T-helper 17 cell (primary cell): ENCODE data around the gene COL4A2. TPM values are rescaled to one million over a fixed set of nuclear protein-coding genes. Genes with fewer than 3 reads are reported as not detected.

Experiments used
- ATAC-seq: fragments of 150-1000 bp; cut with Tn5 transposase; 2 replicates; pipeline ENCODE4 v1.10.0; 2021; ENCODE audit warnings: mild to moderate bottlenecking, moderate library complexity
- DNase-seq, 3 donors: peaks; one replicate each; pipeline versions ENCODE4 v3.0.0 to v3.0.0-alpha.2; 2020 to 2021
- H3K9me3 ChIP-seq: one replicate; pipeline ENCODE4 v1.7.0; 2013; ENCODE audit warnings: low read length, mild to moderate bottlenecking; ENCODE audit not compliant: control insufficient read depth, poor library complexity, severe bottlenecking
- H3K27ac Mint-ChIP-seq: one replicate; pipeline ENCODE4 v1.8.0; 2022; ENCODE audit warnings: mild to moderate bottlenecking, moderate library complexity, mixed read lengths
- H3K27me3 Mint-ChIP-seq: one replicate; pipeline ENCODE4 v1.8.0; 2022; ENCODE audit warnings: mixed read lengths
- H3K36me3 Mint-ChIP-seq: one replicate; pipeline ENCODE4 v1.8.0; 2022; ENCODE audit warnings: low read depth, mixed read lengths
- H3K4me1 Mint-ChIP-seq: one replicate; pipeline ENCODE4 v1.8.0; 2022; ENCODE audit warnings: mild to moderate bottlenecking, mixed read lengths
- H3K4me3 Mint-ChIP-seq: one replicate; pipeline ENCODE4 v1.8.0; 2022; ENCODE audit warnings: mild to moderate bottlenecking, moderate library complexity, mixed read lengths
- total RNA-seq, 4 donors: library from RNA in 2 of 4; stranded (reverse) in 2 of 4; gene quantifications; one replicate each; pipeline ENCODE4 v1.2.3 and lab custom pipeline; 2022 to 2026

Gene COL4A2
- total RNA-seq, 2 donors from 2014 or later, result 0.07 to 1.9 TPM

DNA sequence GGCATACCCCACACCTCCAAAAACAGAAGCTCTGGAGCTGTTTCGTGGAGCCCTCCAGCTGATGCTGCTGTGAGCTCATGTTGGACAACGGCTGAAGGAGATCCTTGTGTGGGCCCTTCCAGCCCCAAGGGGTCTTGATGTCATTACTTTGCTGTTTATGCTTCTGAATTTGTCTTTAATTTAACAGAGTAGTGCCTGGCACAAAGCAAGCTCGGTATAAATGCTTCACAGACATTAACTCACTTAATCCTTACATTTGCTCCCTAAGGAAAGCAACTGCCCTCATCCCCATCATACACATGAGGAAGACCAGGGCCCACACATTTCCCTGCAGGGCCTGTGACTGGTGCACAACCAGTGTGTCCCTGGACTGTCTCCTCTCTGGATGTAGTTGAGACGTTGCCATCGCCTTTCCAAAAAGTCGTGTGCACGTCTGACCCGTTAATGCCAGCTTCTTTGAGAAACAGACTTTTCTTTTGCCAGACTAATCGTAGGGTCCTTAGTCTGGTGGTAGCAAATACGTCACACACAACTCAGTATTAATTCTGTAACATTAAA, 7.7 kb upstream of the COL4A2 start:
- DNase-seq, result no peak
- H3K4me3 Mint-ChIP-seq, result no peak overlapping the region
- H3K27ac Mint-ChIP-seq, result no peak overlapping the region
- no peaks in the 10 kb centered on the region for H3K9me3 ChIP-seq
- H3K27me3 Mint-ChIP-seq, result peaks cover 62% of the 10 kb centered on the region
- peaks cover 6% of the 10 kb centered on the region for H3K36me3 Mint-ChIP-seq
- no peaks in the 10 kb centered on the region for H3K4me1 Mint-ChIP-seq
- no peak for ATAC-seq

DNA sequence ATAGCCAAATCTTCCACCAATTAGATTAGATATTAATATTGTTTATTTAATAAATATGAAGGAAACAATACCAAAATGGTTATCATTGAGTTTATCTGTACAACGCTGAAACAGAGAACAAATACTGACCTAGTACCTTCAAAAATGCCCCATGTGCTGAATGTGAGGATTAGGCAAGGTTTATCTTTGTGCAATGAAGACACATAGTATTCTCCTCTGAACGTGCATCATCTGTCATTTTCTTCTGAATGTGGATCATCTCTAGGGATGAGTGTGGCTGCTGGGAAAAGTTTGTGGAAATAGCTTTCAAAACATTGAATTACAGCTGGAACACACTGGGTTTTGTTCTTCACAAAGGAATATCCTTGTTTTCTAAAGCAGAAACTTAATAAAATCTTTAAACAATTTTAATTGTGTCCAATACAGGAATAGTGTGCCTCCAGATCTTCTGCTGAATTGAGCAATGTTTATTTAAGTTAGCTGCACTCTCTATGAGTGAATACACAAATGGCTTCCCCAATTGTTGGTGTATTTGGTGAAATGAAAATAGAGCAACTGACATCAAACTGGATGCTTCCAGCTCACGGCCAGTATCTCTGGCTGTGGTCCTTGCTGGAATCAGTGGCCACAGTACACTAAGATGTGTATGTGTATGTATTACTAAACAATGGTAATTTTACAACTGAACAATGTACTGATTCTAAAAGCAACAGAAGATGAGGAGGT, 6.8 kb upstream of the COL4A2 start:
- no peak overlapping the region for H3K27ac Mint-ChIP-seq
- DNase-seq (no peak), ATAC-seq (no peak)
- peaks cover 8% of the 10 kb centered on the region for H3K36me3 Mint-ChIP-seq
- no peaks in the 10 kb centered on the region for H3K9me3 ChIP-seq
- peaks cover 69% of the 10 kb centered on the region for H3K27me3 Mint-ChIP-seq
- H3K4me1 Mint-ChIP-seq, result peaks cover 2% of the 10 kb centered on the region
- H3K4me3 Mint-ChIP-seq, result no peak overlapping the region

DNA sequence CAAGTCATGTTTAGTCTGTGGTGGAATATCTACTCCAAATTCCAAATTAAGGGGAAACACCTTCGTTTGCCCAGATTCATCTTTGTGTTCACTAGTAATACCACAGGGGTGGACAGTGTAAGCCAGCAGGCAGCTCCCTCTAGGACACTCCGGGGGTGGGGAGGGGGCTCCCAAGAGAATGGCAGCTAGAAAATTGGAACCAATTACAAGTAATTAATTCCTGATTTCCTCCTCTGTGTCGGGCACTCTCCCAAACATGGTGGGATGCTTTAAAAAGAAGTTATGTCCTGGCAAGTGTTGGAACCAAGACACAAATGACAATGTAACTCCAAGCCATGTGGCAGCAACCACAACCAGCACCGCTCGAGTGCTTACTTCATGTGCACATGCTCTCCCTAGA, 6.0 kb upstream of the COL4A2 start:
- H3K9me3 ChIP-seq, result no peaks in the 10 kb centered on the region
- no peak for DNase-seq
- H3K36me3 Mint-ChIP-seq, result peaks cover 8% of the 10 kb centered on the region
- H3K27me3 Mint-ChIP-seq, result peaks cover 71% of the 10 kb centered on the region
- H3K27ac Mint-ChIP-seq, result no peak overlapping the region
- no peak overlapping the region for H3K4me3 Mint-ChIP-seq
- H3K4me1 Mint-ChIP-seq, result peaks cover 5% of the 10 kb centered on the region
- no peak for ATAC-seq

DNA sequence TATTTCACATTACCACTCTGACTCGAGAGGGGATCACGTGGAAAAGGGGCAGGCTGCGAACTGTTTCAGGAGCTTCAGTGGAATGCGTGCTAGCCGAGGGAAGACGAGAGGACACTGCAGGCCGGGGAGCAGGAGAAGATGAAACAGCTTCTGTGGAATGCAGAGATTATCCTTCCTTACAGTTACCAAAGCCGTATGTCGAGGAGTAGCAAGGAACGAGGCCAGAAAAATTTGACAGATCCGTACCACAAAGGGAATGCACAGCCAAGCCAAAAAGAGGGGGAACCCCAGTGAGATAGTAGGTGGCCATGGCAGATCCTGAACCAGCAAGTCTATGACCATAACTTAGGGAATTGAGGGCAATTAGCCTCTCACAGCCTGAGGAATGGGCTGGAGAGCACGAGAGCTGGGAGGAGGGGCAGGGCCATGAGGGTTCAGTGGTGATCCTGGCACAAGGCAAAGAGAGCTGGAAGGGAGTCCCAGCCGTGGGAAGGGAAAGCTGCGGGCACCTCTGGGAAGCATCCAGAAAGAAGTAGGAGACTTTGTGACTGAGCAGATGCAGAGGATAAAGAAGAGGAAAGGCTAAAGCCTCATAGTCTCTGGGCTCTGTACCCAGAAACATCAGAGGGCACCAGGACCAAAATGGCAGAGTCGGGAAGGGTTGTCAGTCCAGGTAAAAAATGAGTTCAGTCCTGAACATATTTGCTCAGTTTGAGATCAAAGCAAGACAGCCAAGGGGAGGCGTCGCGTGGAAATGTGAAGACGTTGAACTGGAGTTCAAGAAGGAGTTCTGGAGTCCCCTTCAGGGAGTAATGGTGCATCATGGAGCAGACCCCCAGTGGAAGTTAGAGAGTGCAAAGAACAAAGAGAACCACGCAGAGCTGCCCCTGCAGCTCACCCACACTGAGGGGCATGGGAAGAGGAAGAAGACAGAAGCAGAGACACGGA, 5.2 kb upstream of the COL4A2 start:
- no peaks in the 10 kb centered on the region for H3K9me3 ChIP-seq
- ATAC-seq, result no peak
- no peak for DNase-seq
- Mint-ChIP-seq H3K36me3 (peaks cover 8% of the 10 kb centered on the region), H3K27ac (no peak overlapping the region), H3K4me3 (no peak overlapping the region), H3K4me1 (peaks cover 5% of the 10 kb centered on the region), H3K27me3 (peaks cover 63% of the 10 kb centered on the region)

DNA sequence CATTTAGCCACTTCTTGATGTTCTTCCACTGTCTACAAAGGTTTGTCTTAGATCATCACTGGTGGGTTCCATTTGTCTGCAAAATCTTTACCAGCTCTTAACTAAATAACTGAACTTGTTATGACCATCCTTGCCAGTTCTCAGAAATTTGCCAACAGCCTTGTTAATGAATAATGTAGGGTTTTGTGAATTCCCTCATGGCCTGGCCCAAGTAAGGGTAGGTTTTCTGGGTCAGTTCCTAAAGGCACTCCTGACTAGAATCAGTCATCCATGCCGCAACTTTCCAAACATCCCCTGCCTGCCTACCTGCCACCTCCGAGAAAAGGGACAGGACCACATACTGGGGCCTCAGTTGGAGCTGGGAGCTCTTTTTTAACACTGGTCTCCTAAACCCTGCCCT, 4.1 kb upstream of the COL4A2 start:
- Mint-ChIP-seq H3K27ac (no peak overlapping the region), H3K27me3 (peaks cover 58% of the 10 kb centered on the region), H3K4me1 (peaks cover 5% of the 10 kb centered on the region), H3K4me3 (no peak overlapping the region), H3K36me3 (peaks cover 8% of the 10 kb centered on the region)
- DNase-seq (no peak), ATAC-seq (no peak)
- H3K9me3 ChIP-seq, result no peaks in the 10 kb centered on the region

DNA sequence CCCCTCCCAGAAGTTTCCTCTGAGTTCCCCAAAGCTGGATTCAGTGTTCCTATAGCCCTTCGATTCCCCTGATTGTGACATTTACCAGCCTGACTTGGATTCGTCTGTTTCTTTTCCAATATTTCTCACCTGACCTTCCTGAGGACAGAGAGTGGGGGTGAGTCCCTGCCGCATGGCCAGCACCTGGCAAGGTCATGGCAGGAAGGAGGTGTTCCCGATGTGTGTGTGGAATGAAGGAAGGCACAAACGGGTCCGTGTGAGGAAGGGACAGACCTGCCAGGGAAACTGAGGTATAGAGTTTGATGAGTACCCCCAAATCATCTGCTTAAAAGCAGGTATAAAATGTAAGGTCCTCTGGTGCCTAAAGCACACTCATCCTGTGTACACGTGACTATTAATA, 3.4 kb upstream of the COL4A2 start:
- no peaks in the 10 kb centered on the region for H3K9me3 ChIP-seq
- DNase-seq, result no peak
- peaks cover 10% of the 10 kb centered on the region for H3K36me3 Mint-ChIP-seq
- H3K27ac Mint-ChIP-seq, result no peak overlapping the region
- no peak overlapping the region for H3K4me3 Mint-ChIP-seq
- H3K4me1 Mint-ChIP-seq, result peaks cover 9% of the 10 kb centered on the region
- peaks cover 60% of the 10 kb centered on the region for H3K27me3 Mint-ChIP-seq
- no peak for ATAC-seq

DNA sequence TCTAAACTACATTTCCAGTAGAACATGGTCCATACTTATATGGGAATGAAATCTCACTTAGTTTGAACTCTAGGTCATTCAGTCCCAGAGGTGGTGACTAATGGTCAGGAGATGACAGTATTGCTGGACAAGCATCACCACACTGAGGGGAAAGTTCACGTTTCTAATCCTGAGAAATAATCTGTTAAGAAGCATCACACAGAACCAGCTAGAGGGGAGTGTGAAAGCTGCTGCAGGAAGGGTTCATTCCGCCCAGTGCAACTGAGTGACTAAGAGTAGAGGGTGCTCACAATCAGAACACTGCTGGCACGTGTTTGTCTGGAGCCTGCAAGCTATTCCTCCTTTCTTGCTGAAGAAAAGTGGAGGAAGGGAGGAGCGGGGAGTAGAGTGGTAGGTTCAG, 2.8 kb upstream of the COL4A2 start:
- no peaks in the 10 kb centered on the region for H3K9me3 ChIP-seq
- ATAC-seq (no peak), DNase-seq (no peak)
- Mint-ChIP-seq H3K4me1 (peaks cover 12% of the 10 kb centered on the region), H3K36me3 (peaks cover 10% of the 10 kb centered on the region), H3K27me3 (peaks cover 61% of the 10 kb centered on the region), H3K27ac (no peak overlapping the region), H3K4me3 (no peak overlapping the region)

DNA sequence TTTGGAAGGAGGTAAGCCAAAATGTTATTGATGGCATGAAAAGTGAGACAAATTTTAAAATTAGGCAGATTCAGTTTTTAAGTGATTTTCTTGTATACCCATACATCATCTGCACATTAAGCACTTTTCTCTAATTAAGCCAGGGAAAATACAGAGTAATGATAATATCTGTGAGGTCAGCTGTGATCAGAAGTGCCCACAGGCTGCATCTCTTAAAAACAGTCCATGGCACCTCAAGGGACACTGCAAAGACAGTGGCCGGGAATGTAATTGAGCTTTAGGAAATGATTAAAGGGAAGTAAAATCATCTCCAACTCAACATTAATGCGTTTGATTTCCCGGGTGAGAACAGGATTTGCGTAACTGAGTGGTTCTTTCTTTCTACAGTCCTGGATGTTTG, 2.1 kb upstream of the COL4A2 start:
- Mint-ChIP-seq H3K4me1 (peaks cover 12% of the 10 kb centered on the region), H3K27ac (no peak overlapping the region), H3K27me3 (peaks cover 69% of the 10 kb centered on the region), H3K36me3 (peaks cover 10% of the 10 kb centered on the region), H3K4me3 (no peak overlapping the region)
- no peak for ATAC-seq
- H3K9me3 ChIP-seq, result no peaks in the 10 kb centered on the region
- no peak for DNase-seq

DNA sequence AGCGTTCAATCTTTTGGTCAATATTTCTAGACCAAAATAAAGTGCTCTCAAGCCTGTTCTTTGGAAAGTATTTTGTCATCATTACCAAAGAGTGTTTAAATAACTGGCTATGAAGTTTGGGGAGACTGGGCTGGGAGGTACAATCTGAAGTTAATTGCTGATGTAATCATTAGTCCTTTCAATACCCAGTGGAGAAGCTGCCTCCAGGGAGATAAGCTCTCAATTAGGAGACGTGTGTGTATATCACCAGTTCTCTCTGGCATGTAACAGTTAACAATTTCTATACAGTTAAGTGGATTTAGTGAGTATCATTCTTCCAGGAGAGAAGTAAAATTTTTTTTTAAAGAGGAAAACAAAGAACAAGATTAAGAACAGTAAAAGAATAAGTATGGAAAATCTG, 1.5 kb upstream of the COL4A2 start:
- H3K9me3 ChIP-seq, result no peaks in the 10 kb centered on the region
- DNase-seq (no peak), ATAC-seq (no peak)
- Mint-ChIP-seq H3K27me3 (peaks cover 74% of the 10 kb centered on the region), H3K27ac (no peak overlapping the region), H3K4me3 (peak overlapping the region; percentile 58), H3K36me3 (peaks cover 10% of the 10 kb centered on the region), H3K4me1 (peaks cover 12% of the 10 kb centered on the region)

DNA sequence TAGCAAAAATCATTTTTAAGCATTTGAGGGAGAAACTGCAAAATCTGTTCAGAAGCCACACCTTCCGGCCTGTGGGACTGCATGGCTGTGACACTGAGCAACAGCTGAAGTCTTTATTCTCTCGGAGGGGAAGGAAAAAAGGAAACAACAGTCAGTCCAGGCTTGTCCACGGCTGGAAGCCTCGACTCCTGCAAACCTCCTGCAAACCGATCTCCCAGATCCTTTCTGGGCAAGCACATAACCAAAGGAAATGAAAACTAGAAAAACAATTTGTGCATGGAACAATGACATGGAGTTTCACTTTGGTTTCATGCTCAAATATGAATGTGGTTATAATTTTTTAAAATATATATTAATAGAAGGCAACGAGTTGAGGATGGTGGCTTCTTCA, 1.1 kb upstream of the COL4A2 start:
- Mint-ChIP-seq H3K27me3 (peaks cover 78% of the 10 kb centered on the region), H3K27ac (no peak overlapping the region), H3K4me3 (peak overlapping the region; percentile 58), H3K36me3 (peaks cover 10% of the 10 kb centered on the region), H3K4me1 (peaks cover 12% of the 10 kb centered on the region)
- DNase-seq (no peak), ATAC-seq (no peak)
- no peaks in the 10 kb centered on the region for H3K9me3 ChIP-seq

DNA sequence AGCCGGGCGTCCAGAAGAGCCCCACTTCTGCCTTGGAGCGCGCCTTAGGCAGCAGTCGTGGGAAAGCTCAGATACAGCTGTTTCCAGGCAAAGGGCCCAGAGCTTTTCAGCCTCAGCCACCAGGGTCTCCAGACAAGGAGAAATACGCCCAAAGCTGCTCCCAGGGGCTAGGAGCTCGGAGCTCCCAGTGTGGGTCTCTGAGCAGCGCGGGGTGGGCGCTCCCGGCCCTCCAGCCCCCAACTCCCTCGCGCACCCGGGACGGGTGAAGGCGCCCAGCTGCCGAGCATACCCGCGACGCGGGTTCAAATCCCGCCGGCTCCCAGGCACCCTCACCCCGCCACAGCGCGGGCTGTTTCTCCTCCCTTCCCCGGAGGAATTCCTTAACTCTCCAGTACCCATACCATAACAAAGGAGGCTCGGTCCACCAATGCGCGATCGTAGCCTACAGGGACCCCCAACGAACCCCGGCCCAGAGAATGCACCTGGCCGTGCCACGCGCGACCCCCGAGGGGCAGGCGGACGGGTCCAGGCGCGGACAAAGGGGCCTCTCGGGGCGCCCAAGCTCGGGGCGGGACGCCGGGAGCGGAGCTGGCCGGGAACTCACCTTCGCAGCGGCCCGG, 634 bp upstream of the COL4A2 start:
- Mint-ChIP-seq H3K4me1 (peaks cover 12% of the 10 kb centered on the region), H3K36me3 (peaks cover 9% of the 10 kb centered on the region), H3K27ac (no peak overlapping the region), H3K27me3 (peaks cover 78% of the 10 kb centered on the region), H3K4me3 (no peak overlapping the region)
- no peaks in the 10 kb centered on the region for H3K9me3 ChIP-seq
- no peak for DNase-seq
- no peak for ATAC-seq

DNA sequence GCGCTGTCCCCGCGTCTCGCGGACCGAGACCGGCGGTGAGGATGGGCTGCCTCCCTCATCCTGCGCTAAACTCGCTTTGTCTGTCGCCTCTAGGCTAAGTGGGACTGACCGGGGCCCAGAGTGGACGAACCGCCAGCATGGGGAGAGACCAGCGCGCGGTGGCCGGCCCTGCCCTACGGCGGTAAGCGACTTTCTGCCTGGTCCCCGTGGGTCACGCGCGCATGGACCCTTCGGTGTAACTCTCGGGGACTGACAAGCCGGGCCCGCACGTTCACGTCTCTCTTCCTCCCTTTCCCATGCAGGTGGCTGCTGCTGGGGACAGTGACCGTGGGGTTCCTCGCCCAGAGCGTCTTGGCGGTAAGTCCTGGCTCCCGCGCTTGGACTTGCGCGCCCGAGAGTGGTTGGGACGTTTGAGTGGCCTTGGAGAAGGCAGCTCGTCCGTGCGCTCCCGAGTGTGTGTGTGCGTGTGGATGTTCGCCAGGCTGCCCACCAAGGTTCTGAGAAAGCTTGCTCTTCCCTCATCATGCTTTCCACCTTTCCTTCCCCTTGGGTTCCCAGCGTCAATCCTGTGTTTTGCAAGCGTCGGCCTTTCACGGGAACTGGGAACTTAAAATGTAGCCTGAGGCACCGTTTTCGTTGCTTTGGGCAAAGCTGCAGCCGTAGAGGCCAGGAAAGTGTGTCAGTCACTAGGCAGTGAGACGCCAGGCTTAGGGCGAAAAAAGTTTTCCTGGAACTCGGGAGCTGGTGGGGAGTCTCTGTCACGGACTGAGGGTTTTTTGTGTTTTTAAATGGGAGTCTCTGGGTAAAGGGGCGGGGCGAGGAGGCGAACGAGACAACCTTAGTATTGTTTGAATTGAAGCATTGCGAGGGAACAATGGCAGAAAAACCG, 927 bp downstream of the COL4A2 start:
- Mint-ChIP-seq H3K36me3 (peaks cover 5% of the 10 kb centered on the region), H3K4me1 (peaks cover 12% of the 10 kb centered on the region), H3K27me3 (peaks cover 83% of the 10 kb centered on the region), H3K4me3 (no peak overlapping the region), H3K27ac (no peak overlapping the region)
- ATAC-seq, result no peak
- H3K9me3 ChIP-seq, result no peaks in the 10 kb centered on the region
- no peak for DNase-seq
